NCI-H2196 treated with DMSO at 0.1 percent for 48 hours (cell line): Measurements from ENCODE around the gene TRAF4.

ENCODE experiments used
- DNase-seq: peaks from one replicate; lab custom pipeline; 2025; ENCODE audit not compliant: unreplicated experiment; lab: John Stamatoyannopoulos, UW

Gene TRAF4

GRCh38 chr17:28747051-28747691, 3.4 kb downstream of the TRAF4 start:
- DNase-seq: peak; percentile 73

- DNase-seq: no peak
Measured at GRCh38 chr17:28747801-28748750, 4.3 kb downstream of the TRAF4 start.

- DNase-seq: no peak
Measured at GRCh38 chr17:28748852-28749515, 5.2 kb downstream of the TRAF4 start.

GRCh38 chr17:28749516-28750177, 5.8 kb downstream of the TRAF4 start:
- DNase-seq: no peak

GRCh38 chr17:28750178-28751047, 6.6 kb downstream of the TRAF4 start:
- DNase-seq: peak; percentile 64

- DNase-seq: no peak
Measured at GRCh38 chr17:28751600-28752366, 8.0 kb downstream of the TRAF4 start.

GRCh38 chr17:28755486-28755885, 11.7 kb downstream of the TRAF4 start:
- no peak for DNase-seq

GRCh38 chr17:28756049-28756804, 12.4 kb downstream of the TRAF4 start:
- DNase-seq: no peak

DNA sequence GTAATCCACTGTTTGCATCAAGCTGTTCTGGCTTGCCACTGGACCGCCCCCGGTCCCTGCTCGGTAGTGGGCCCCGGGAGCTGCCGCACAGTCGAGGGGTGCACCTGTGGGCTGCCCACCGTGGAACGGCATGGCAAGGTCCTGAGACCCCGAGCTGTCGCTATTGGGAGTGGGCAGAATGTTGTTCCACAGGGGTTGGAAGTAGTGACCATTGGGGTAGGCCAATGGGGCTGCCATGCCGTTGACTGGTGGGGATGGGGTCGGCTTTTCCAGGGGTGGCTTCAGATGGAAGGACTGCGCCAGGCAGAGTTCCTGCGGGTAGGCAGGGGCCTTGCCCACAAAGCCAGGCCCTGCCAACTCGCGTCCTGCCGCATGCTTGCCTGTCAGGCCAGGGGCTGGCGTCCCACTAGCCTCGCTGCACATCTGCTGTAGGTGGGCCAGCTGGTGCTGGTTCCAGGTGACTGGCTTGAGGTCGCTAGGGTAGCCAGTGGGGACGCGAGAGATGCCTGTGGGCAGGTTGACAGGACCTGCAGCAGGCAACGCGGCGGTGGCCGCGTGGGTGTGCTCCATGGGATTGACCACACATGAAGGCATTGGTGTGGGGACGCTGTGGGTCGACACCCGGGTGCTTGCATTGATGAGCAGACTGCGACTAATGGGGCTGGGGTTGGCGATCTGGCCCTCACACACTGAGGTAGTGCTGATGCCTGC, 14.8 kb downstream of the TRAF4 start:
- DNase-seq: no peak

DNA sequence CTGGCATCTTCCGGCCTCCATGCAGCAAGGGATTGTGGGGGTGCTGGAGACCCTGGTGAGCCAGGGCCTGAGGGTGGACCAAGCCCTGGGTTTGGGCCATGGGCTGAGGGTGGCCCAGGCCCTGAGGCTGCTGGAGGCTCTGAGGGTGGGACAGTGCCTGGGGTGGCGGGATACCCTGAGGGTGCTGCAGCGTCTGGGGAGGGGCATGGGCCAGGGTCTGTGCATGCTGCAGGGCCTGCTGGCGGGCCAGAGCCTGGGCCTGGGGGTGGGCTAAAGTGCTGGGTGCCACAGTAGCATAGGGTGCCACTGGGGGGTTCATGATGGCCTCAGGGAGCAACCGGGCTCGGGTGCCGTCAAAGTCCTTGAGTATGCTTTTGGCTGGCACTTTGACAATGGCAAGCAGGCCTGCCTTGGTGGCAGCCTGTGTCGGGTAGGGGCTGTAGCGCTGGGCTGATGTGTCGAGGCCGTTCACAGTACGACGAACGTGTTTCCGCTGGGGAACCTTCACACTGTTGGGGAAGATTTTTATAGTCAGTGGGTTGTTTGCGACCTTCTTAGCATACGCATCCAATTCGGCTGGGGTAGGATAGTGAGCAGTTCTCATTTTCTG, 15.6 kb downstream of the TRAF4 start:
- no peak for DNase-seq

DNA sequence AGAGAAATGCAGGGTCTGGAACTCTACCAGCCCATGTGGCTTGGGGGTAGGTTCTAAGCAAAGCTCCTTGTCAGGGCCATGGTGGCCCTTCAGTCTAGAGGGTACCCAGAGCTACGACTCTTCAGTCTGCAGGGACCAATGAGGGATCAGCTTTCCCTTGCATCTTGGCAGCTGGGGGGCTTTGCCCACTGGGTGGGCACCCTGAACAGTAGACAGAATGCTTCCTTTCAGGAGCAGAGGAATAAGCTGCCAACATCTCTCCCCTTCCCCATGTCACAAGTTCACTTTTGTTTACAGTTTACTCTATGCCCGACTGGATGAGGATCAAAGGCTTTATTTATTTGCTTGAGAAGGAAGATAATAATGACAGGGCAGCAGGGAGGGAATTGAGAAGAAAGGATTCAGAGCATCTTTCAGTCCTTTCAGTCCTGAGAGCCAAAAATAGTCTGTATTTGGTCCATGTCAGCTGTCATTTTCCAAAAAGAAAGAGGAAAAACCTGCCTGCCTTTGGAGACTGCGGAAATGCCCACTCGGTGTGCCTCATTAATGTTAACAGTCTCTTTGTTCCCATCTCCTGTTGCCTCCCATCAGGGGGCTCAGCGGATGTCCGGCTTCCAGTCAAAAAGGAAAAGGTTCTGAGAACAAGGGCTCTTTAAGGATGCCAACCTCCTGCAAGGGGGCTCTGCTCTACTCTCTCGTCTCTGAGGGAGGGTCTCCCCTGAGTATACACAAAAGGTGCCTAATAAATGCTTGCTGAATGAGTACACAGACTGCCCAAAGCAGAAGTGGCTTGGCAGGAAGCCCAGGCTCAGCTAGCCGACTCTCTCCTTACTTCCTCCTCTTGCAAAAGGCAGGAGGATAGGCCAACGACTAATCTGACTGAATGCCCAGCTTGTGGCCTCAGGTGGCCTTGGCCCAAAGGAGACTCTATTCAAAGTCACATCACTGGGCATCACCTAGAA, 17.1 kb downstream of the TRAF4 start:
- DNase-seq: peak; percentile 37

DNA sequence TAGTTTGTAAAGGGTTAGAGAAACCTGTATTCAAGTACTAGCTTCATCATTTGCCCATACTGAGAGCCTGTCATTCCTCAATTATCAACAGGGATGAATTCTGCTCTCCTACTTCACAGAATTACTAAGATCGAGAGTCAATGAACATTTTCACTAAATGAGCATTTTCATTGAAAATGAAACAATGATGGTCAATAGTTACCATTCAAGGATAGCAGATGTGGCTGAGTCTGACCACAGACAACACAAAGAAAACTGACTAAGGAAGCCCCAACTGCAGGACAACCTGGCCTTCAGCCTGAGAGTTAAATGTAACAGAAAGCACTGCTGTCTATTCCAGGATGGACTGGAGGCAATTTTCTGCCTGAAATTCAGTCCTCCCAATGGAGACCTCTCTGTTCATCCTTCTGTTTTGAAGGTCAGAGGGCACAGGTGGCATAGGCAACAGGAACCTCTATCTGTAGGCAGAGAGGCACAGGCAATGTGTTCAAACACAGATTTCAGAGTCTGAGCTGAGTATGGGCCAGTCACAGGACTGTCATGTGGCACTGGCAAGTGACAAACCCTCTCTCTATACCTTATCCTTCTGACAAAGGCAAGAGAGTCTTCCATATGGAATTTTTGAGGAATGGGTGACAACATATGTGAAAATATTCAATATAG, 19.5 kb downstream of the TRAF4 start:
- DNase-seq: no peak

DNA sequence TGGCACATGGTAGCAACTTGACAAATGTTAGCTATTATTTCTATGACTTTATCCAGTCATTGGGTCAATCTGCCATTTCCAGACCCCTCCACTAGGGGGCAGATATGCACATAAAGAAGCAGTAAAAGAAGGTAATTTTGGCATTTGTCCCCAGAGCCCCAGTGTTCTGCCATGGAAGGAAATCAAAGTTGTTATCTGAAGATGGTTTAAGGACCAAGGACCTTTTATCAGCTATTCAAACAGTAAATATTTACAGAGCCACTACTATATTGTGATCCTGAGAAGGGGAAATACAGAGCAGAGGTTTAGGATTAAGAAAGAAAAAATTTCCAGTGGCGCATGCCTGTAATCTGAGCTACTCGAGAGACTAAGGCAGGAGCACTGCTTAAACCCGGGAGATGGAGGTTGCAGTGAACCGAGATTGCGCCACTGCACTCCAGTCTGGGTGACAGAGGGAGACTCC, 20.0 kb downstream of the TRAF4 start:
- peak; percentile 22 for DNase-seq

- DNase-seq: no peak
Measured at GRCh38 chr17:28765038-28765437, 21.2 kb downstream of the TRAF4 start.

DNA sequence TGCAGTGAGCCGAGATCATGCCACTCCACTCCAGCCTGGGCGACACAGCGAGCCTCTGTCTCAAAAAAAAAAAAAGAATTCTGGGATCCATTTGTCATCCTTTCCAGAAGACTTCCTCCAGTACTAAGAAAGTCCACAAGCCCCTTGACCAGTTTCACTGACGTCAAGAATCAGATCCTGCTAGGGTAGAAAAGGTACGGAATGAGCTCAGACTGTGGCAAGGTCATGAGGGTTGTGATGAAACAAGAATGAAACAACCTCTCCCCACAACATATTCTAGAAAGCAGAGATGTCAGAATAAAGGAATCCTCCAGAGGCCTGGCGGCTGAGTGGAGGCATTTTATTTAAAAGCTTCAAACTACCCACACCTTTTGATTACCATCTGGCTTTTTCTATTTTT, 29.9 kb downstream of the TRAF4 start:
- DNase-seq: no peak

DNA sequence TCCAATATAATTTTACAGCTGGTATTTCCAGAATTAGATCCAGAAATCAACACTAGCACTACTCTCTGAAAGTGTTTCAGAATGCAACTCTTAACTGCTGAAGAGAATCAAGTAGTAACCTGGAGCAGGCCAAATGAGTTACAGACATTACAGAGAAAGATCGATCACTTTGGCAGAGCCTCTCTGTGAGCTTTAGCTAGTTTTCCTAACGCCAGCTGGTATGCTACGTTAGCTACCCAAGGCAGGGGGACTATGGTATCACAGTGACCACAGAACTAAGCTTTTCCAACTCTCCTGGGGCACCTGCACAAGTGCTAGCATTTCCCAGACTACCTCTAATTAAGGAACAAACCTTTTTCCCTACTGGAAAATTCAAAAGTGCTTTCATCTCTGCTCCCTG, 30.4 kb downstream of the TRAF4 start:
- DNase-seq: no peak
